GM18951 (cell line): ENCODE data around the gene CLTA.
A peak's percentile ranks its signal among the peaks of the same experiment; 100 is the strongest.

Source experiments
- POLR2A ChIP-seq: IDR thresholded peaks from 4 replicates; pipeline ENCODE4 v1.6.1; 2011; ENCODE audit warnings: mild to moderate bottlenecking; ENCODE audit not compliant: insufficient read length, insufficient read depth; ENCODE audit errors: extremely low read depth
- in situ Hi-C: fragments of 300-500 bp; cut with MboI; formaldehyde crosslinking; loops from one replicate; pipeline ENCODE4 v1.12.0; 2022; ENCODE audit warnings: low sequenced_read_pairs, mixed read lengths, inconsistent platforms; ENCODE audit not compliant: unreplicated experiment

CLTA gene

GRCh38 chr9:36249189-36249588, 58.5 kb downstream of the CLTA start:
- TF ChIP-seq POLR2A = no peak
- in situ Hi-C loops = no loop called here

DNA sequence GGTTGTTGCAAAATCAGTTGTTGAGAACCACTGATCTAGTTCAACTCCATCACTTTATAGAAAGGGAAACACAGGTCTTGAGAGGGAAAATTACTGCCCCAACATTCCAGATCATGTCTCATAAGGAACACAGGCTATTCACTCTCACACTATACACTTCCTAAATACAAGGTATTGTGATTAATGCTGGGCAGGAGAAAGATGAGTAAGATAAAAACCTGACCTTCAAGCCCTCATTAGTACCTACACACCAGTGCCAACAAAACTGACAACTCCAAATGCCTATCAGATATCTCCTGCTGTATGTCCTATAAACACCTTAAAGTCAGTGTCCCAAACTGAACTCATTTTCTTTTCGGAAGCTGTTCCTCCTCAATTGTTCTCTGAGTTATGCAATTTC, 59.4 kb downstream of the CLTA start:
- in situ Hi-C loops = no loop called here
- no peak for TF ChIP-seq POLR2A

GRCh38 chr9:36251428-36251827, 60.7 kb downstream of the CLTA start:
- no peak for TF ChIP-seq POLR2A
- in situ Hi-C loops = no loop called here

GRCh38 chr9:36258208-36258995, 67.7 kb downstream of the CLTA start, which contains the start of gene GNE:
Gene GNE, minus strand, starts transcription at chr9:36258448. Its CDS starts 9,093 bp downstream, at chr9:36249355.
- TF ChIP-seq POLR2A = peak; percentile 82
- in situ Hi-C loops = no loop called here

DNA sequence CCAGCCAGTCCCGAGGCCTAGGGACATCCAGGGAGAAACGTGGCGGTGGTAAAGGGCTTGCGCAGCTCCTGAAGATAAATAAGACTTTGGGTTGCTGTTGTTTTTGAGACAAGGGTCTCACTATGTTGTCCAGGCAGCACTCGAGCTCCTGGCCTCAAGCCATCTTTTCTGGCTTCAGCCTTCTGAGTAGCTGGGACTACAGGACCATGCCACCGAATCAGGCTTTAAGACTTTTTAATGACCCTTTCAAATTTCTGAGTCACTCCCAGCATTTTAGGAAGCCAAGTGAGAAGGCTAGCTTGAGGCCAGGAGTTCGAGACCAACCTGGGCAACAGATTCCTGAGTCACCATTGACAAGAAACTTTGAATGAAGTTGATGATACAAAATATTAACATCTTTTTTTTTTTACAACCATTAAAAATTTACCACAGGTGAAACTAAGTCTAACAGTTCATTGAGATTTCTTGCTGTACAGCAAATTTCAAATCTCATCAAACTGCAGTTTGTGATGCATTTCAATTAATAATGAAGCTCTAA, 68.3 kb downstream of the CLTA start:
- in situ Hi-C loops = no loop called here
- no peak for TF ChIP-seq POLR2A
